ENCODE data around the gene RPS25. TPM values are rescaled to one million over a fixed set of nuclear protein-coding genes. Genes with fewer than 3 reads are reported as not detected.

The RPS25 gene
- total RNA-seq, 1 experiment from 2014 or later, result 1,450 TPM

DNA sequence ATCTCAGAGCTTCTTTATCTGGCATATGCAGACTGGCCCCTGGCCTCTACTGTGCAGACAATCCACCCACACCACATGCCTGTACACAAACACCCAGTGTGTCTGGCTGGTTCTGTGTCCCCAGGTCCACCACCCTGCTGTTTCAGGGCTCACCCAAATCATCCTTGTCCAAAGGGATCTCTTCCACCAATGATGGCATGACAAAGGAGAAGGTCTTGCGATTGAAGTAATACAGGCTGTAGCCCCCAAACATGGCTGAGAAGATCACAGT lies 10.9 kb upstream of the RPS25 start:
- TF ChIP-seq, protein P1, sequence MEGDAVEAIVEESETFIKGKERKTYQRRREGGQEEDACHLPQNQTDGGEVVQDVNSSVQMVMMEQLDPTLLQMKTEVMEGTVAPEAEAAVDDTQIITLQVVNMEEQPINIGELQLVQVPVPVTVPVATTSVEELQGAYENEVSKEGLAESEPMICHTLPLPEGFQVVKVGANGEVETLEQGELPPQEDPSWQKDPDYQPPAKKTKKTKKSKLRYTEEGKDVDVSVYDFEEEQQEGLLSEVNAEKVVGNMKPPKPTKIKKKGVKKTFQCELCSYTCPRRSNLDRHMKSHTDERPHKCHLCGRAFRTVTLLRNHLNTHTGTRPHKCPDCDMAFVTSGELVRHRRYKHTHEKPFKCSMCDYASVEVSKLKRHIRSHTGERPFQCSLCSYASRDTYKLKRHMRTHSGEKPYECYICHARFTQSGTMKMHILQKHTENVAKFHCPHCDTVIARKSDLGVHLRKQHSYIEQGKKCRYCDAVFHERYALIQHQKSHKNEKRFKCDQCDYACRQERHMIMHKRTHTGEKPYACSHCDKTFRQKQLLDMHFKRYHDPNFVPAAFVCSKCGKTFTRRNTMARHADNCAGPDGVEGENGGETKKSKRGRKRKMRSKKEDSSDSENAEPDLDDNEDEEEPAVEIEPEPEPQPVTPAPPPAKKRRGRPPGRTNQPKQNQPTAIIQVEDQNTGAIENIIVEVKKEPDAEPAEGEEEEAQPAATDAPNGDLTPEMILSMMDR (conservative IDR thresholded peaks at IDR 0.05), result no peak
- H3K36me3 Mint-ChIP-seq (ENCODE audit: insufficient read depth in 1 of 3, low read depth in 3 of 3), result peaks cover 24 to 48% (median 46%) of the 10 kb centered on the region in 3 experiments
- H3K4ac ChIP-seq (ENCODE audit: low read depth, low read length), result no peak overlapping the region
- H3K9me3 Mint-ChIP-seq, result no peaks in the 10 kb centered on the region
- no peaks in the 10 kb centered on the region for H3K79me2 ChIP-seq (ENCODE audit: insufficient read depth, low read length)
- no peak overlapping the region for H2AFZ ChIP-seq (ENCODE audit: low read length)
- H3K79me1 ChIP-seq (ENCODE audit: insufficient read depth, low read depth, low read length, poor library complexity, severe bottlenecking), result peaks cover 3% of the 10 kb centered on the region
- H2BK12ac ChIP-seq (ENCODE audit: insufficient read length, low read depth, low read length), result no peak overlapping the region
- no peak overlapping the region for H4K91ac ChIP-seq (ENCODE audit: insufficient read length, low read depth, low read length)
- no peak overlapping the region for H3K14ac ChIP-seq (ENCODE audit: insufficient read depth, low read length)
- no peak overlapping the region for H2BK15ac ChIP-seq (ENCODE audit: low read depth, low read length)
- H3K23me2 ChIP-seq (ENCODE audit: insufficient read length, low read depth, low read length, poor library complexity, severe bottlenecking), result peaks cover 14% of the 10 kb centered on the region
- H3K56ac ChIP-seq (ENCODE audit: insufficient read length, low read depth, low read length), result no peak overlapping the region
- H3K23ac ChIP-seq (ENCODE audit: insufficient read length, low read depth, low read length), result no peak overlapping the region
- H3K9ac ChIP-seq (ENCODE audit: extremely low read depth, insufficient read length, low read length), result no peak overlapping the region
- H3K4me1 ChIP-seq (ENCODE audit: insufficient read depth, low read length), result peaks cover 8% of the 10 kb centered on the region; the same call in 1 of the 2 replicates
- peak overlapping the region; percentile 79 to 83 for H3K4me3 Mint-ChIP-seq
- no peak overlapping the region for H2BK120ac ChIP-seq (ENCODE audit: low read depth, low read length, poor library complexity, severe bottlenecking)
- no peak overlapping the region for H2BK20ac ChIP-seq (ENCODE audit: low read depth, low read length, poor library complexity, severe bottlenecking)
- H3K4me1 Mint-ChIP-seq, result peaks cover 22 to 24% of the 10 kb centered on the region in 2 experiments
- H3K27me3 Mint-ChIP-seq (ENCODE audit: low read depth), result no peaks in the 10 kb centered on the region; the same call in 1 of the 2 replicates
- H4K8ac ChIP-seq (replicated peaks; ENCODE audit: insufficient read length, low read depth, low read length), result no peak overlapping the region
- no peaks in the 10 kb centered on the region for H3K9me3 ChIP-seq (ENCODE audit: control insufficient read depth, low read depth, low read length)
- H3K4me2 ChIP-seq (ENCODE audit: insufficient read depth, insufficient read length, low read length), result peak overlapping the region; percentile 47
- no peak overlapping the region for H3K18ac ChIP-seq (ENCODE audit: insufficient read length, low read depth, low read length)
- WGBS (ENCODE audit: extremely low coverage, insufficient read length, low lambda C conversion rate), result no CpG with 5 or more reads among the region's 1 CpG
- H2BK5ac ChIP-seq (ENCODE audit: insufficient read length, low read length), result no peak overlapping the region
- H3K27me3 ChIP-seq (ENCODE audit: insufficient read depth, low read length), result no peaks in the 10 kb centered on the region
- no peak overlapping the region for H3K27ac ChIP-seq (ENCODE audit: insufficient read length, low read depth, low read length)
- H3T11ph ChIP-seq (ENCODE audit: low read length), result no peak overlapping the region
- no peaks in the 10 kb centered on the region for H4K20me1 ChIP-seq (ENCODE audit: control insufficient read depth, insufficient read depth, insufficient read length)
- no peak for DNase-seq
- H2AK5ac ChIP-seq (ENCODE audit: insufficient read length, low read length), result no peak overlapping the region
- H4K5ac ChIP-seq (ENCODE audit: insufficient read length, low read depth, low read length), result no peak overlapping the region
- peak overlapping the region in 2 of 3 experiments; percentile 32 to 59; a peak in 5 of 7 replicates for H3K27ac Mint-ChIP-seq
